CD14-positive monocyte (primary cell): ENCODE results near the gene DNAJB8. TPM values are rescaled to one million over a fixed set of nuclear protein-coding genes. Genes with fewer than 3 reads are reported as not detected.

Experiments used
- DNase-seq, 3 donors: peaks; one replicate each; pipeline ENCODE4 v3.0.0-alpha.2; 2011 to 2022
- H2AFZ ChIP-seq: 2 replicates; pipeline ENCODE4 v1.6.0; 2012; ENCODE audit warnings: mild to moderate bottlenecking, low read depth, low read length, inconsistent platforms; ENCODE audit not compliant: insufficient read depth, poor library complexity, severe bottlenecking
- H3K27ac ChIP-seq, 2 donors: 1 replicate in 1 of 2; 2 replicates in 1 of 2; pipeline ENCODE4 v1.5.1; 2012 to 2013; ENCODE audit warnings: low read length in 2 of 2, control low read depth in 1 of 2, inconsistent platforms in 1 of 2, low read depth in 1 of 2, mild to moderate bottlenecking in 1 of 2
- H3K27me3 ChIP-seq, 2 donors: one replicate each; pipeline versions ENCODE4 v1.6.0 to v1.6.1; 2011 to 2013; ENCODE audit warnings: low read length in 2 of 2; ENCODE audit not compliant: control insufficient read depth in 2 of 2, insufficient read depth in 2 of 2
- H3K36me3 ChIP-seq, 2 donors: replicated peaks in 1 of 2; 1 replicate in 1 of 2; 2 replicates in 1 of 2; pipeline versions ENCODE4 v1.5.1 to v1.6.1; 2012 to 2013; ENCODE audit warnings: low read length in 2 of 2, control low read depth in 1 of 2, inconsistent platforms in 1 of 2, mild to moderate bottlenecking in 1 of 2; ENCODE audit not compliant: insufficient read depth in 2 of 2, control insufficient read depth in 1 of 2
- H3K4me1 ChIP-seq, 2 donors: 1 replicate in 1 of 2; 2 replicates in 1 of 2; pipeline versions ENCODE4 v1.5.1 to v1.6.1; 2012 to 2013; ENCODE audit warnings: low read length in 2 of 2, control low read depth in 1 of 2, inconsistent platforms in 1 of 2, mild to moderate bottlenecking in 1 of 2, moderate library complexity in 1 of 2; ENCODE audit not compliant: insufficient read depth in 2 of 2, control insufficient read depth in 1 of 2
- H3K4me2 ChIP-seq: replicated peaks from 2 replicates; pipeline ENCODE3; 2012; ENCODE audit warnings: low read length, moderate library complexity, mild to moderate bottlenecking; ENCODE audit not compliant: poor library complexity, severe bottlenecking; ENCODE audit errors: extremely low read depth
- H3K4me3 ChIP-seq, 3 experiments: fragments of 200-600 bp in 1 of 3; sonication (generic) in 1 of 3; replicated peaks in 1 of 3; 1 replicate in 2 of 3; 2 replicates in 1 of 3; pipeline ENCODE4 v1.5.1; 2011 to 2013; ENCODE audit warnings: low read length in 3 of 3, mild to moderate bottlenecking in 3 of 3, control low read depth in 2 of 3, low read depth in 2 of 3, inconsistent platforms in 1 of 3, moderate library complexity in 1 of 3
- H3K79me2 ChIP-seq: 2 replicates; pipeline ENCODE4 v1.6.0; 2012; ENCODE audit warnings: mild to moderate bottlenecking, control low read depth, inconsistent platforms, low read length, moderate library complexity; ENCODE audit not compliant: insufficient read depth
- H3K9ac ChIP-seq: 2 replicates; pipeline ENCODE4 v1.6.0; 2017; ENCODE audit warnings: low read length, mild to moderate bottlenecking; ENCODE audit not compliant: insufficient read depth, poor library complexity, severe bottlenecking
- H3K9me3 ChIP-seq, 2 donors: replicated peaks in 1 of 2; 1 replicate in 1 of 2; 2 replicates in 1 of 2; pipeline versions ENCODE4 v1.5.1 to v1.6.1; 2012 to 2013; ENCODE audit warnings: low read length in 2 of 2, control low read depth in 1 of 2; ENCODE audit not compliant: control insufficient read depth in 1 of 2, insufficient read depth in 1 of 2
- H4K20me1 ChIP-seq: 2 replicates; pipeline ENCODE4 v1.6.0; 2012; ENCODE audit warnings: mild to moderate bottlenecking, low read length, control low read depth, moderate library complexity; ENCODE audit not compliant: insufficient read depth
- H3K27ac Mint-ChIP-seq, 7 donors: one replicate each; pipeline ENCODE4 v1.8.0; 2020; ENCODE audit warnings: mild to moderate bottlenecking in 7 of 7, mixed read lengths in 7 of 7, moderate library complexity in 6 of 7, inconsistent platforms in 2 of 7
- H3K27me3 Mint-ChIP-seq, 3 donors: one replicate each; pipeline ENCODE4 v1.8.0; 2021 to 2022; ENCODE audit warnings: low read depth in 3 of 3, mild to moderate bottlenecking in 3 of 3, mixed read lengths in 3 of 3, moderate library complexity in 3 of 3, inconsistent platforms in 1 of 3
- H3K36me3 Mint-ChIP-seq, 2 donors: one replicate each; pipeline ENCODE4 v1.8.0; 2020; ENCODE audit warnings: mixed read lengths in 2 of 2, inconsistent platforms in 1 of 2, mild to moderate bottlenecking in 1 of 2
- H3K4me1 Mint-ChIP-seq: one replicate; pipeline ENCODE4 v1.8.0; 2020; ENCODE audit warnings: mild to moderate bottlenecking, mixed read lengths
- H3K4me3 Mint-ChIP-seq, 2 donors: one replicate each; pipeline ENCODE4 v1.8.0; 2020; ENCODE audit warnings: mild to moderate bottlenecking in 2 of 2, mixed read lengths in 2 of 2, moderate library complexity in 1 of 2
- H3K9me3 Mint-ChIP-seq, 7 donors: one replicate each; pipeline ENCODE4 v1.8.0; 2020 to 2022; ENCODE audit warnings: mixed read lengths in 7 of 7, mild to moderate bottlenecking in 6 of 7, moderate library complexity in 6 of 7, inconsistent platforms in 2 of 7
- CTCF ChIP-seq: fragments of 200-600 bp; IDR thresholded peaks from one replicate; pipeline ENCODE4 v1.8.0; 2022; ENCODE audit warnings: antibody characterized with exemption, mild to moderate bottlenecking
- WGBS: methylation state at CpG from one replicate; pipeline ENCODE4 v1.1.5; 2013; ENCODE audit warnings: missing lambda C conversion rate; ENCODE audit not compliant: insufficient coverage; 5-methylcytosine and 5-hydroxymethylcytosine counted together
- intact Hi-C, 2 donors: fragments of 100-400 bp; cut with micrococcal nuclease; formaldehyde crosslinking; loops; one replicate each; pipeline versions ENCODE4 v1.15.0 to v1.15.1; 2023
- polyA plus RNA-seq, 3 donors: library from polyadenylated mRNA; depleted of rRNA in 1 of 3; unstranded in 2 of 3; stranded (reverse) in 1 of 3; fragments of 300-500 nt in 2 of 3; fragments of >200 nt in 1 of 3; fragmentation: Illumina TruSeq in 2 of 3; gene quantifications; 1 replicate in 2 of 3; 2 replicates in 1 of 3; pipeline ENCODE4 v1.2.3, GENCODE V29; 2012 to 2021

The DNAJB8 gene
- polyA plus RNA-seq, 3 donors = not detected

GRCh38 chr3:128479558-128480086 lies 12.9 kb upstream of the DNAJB8 start:
- no peak overlapping the region for H3K4me3 ChIP-seq
- no peaks in the 10 kb centered on the region for H3K36me3 ChIP-seq
- Mint-ChIP-seq H3K4me3 (no peak overlapping the region), H3K36me3 (peaks cover 0 to 6% of the 10 kb centered on the region in 2 donors), H3K27me3 (peaks cover 44 to 51% (median 49%) of the 10 kb centered on the region in 3 donors), H3K27ac (no peak overlapping the region), H3K9me3 (peaks cover 0 to 15% (median 4%) of the 10 kb centered on the region in 7 donors), H3K4me1 (peaks cover 17% of the 10 kb centered on the region)
- H3K9ac ChIP-seq = no peak overlapping the region
- peaks cover 9 to 11% of the 10 kb centered on the region in 2 donors for H3K4me1 ChIP-seq
- no peaks in the 10 kb centered on the region for H3K79me2 ChIP-seq
- peaks cover 0 to 10% of the 10 kb centered on the region in 2 donors for H3K9me3 ChIP-seq
- WGBS = 94% methylated on average over 10 of the region's 10 CpGs
- no peak overlapping the region for H2AFZ ChIP-seq
- H4K20me1 ChIP-seq = no peaks in the 10 kb centered on the region
- H3K27me3 ChIP-seq = peaks cover 28 to 35% of the 10 kb centered on the region in 2 donors
- H3K4me2 ChIP-seq = no peak overlapping the region
- H3K27ac ChIP-seq = no peak overlapping the region
- TF ChIP-seq CTCF = no peak
- intact Hi-C loops = loop anchor here in 1 of 2 donors (5.0 to 10.0 kb wide), 2 partner anchors 128 to 405 kb away; no protein-coding TSS in a partner anchor
- DNase-seq = no peak

- Histone ChIP-seq H3K36me3 (no peaks in the 10 kb centered on the region), H3K9ac (no peak overlapping the region), H3K9me3 (peaks cover 0 to 9% of the 10 kb centered on the region in 2 donors), H4K20me1 (no peaks in the 10 kb centered on the region), H2AFZ (no peak overlapping the region), H3K27me3 (peaks cover 20 to 27% of the 10 kb centered on the region in 2 donors), H3K4me2 (no peak overlapping the region), H3K79me2 (no peaks in the 10 kb centered on the region), H3K4me1 (peaks cover 5 to 9% of the 10 kb centered on the region in 2 donors), H3K27ac (no peak overlapping the region), H3K4me3 (no peak overlapping the region)
- H3K9me3 Mint-ChIP-seq = peaks cover 0 to 9% (median 4%) of the 10 kb centered on the region in 7 donors
- peaks cover 15% of the 10 kb centered on the region for H3K4me1 Mint-ChIP-seq
- DNase-seq = no peak
- TF ChIP-seq CTCF = no peak
- peaks cover 36 to 46% (median 42%) of the 10 kb centered on the region in 3 donors for H3K27me3 Mint-ChIP-seq
- no peak overlapping the region for H3K4me3 Mint-ChIP-seq
- 70% methylated on average over 8 of the region's 11 CpGs for WGBS
- peaks cover 0 to 5% of the 10 kb centered on the region in 2 donors for H3K36me3 Mint-ChIP-seq
- no peak overlapping the region for H3K27ac Mint-ChIP-seq
- intact Hi-C loops = no loop called here
These were observed 12.2 kb upstream of the DNAJB8 start for GRCh38 chr3:128478576-128479506.
